Esophagus squamous epithelium (tissue), 5 donors: Measurements from ENCODE around the gene PLXNB2. TPM values are rescaled to one million over a fixed set of nuclear protein-coding genes. Genes with fewer than 3 reads are reported as not detected.

ENCODE experiments used
- DNase-seq: peaks from one replicate; lab custom pipeline; 2025; lab: John Stamatoyannopoulos, UW
- H3K27ac ChIP-seq, 4 donors: fragments of 200-600 bp; sonication (generic); one replicate each; pipeline ENCODE4 v1.5.1; 2016 to 2019; ENCODE audit warnings: mild to moderate bottlenecking in 1 of 4
- H3K27me3 ChIP-seq, 4 donors: fragments of 200-600 bp; sonication (generic); 1 replicate in 3 of 4; 2 replicates in 1 of 4; pipeline versions ENCODE4 v1.5.1 to v1.6.0; 2017 to 2021; ENCODE audit warnings: antibody characterized with exemption in 1 of 4
- H3K36me3 ChIP-seq, 3 donors: fragments of 200-600 bp; sonication (generic); one replicate each; pipeline ENCODE4 v1.5.1; 2016 to 2019
- H3K4me1 ChIP-seq, 3 donors: fragments of 200-600 bp; sonication (generic); one replicate each; pipeline ENCODE4 v1.5.1; 2017 to 2019
- H3K4me3 ChIP-seq, 4 donors: fragments of 200-600 bp; sonication (generic); 1 replicate in 3 of 4; 2 replicates in 1 of 4; pipeline ENCODE4 v1.5.1; 2016 to 2019; ENCODE audit warnings: mild to moderate bottlenecking in 2 of 4, moderate library complexity in 1 of 4
- H3K9me3 ChIP-seq, 3 donors: fragments of 200-600 bp; sonication (generic); one replicate each; pipeline ENCODE4 v1.5.1; 2016 to 2019
- POLR2A ChIP-seq, 4 donors: fragments of 450-650 bp; IDR thresholded peaks; one replicate each; pipeline ENCODE4 v1.6.1; 2017; ENCODE audit warnings: antibody characterized with exemption in 4 of 4, mild to moderate bottlenecking in 4 of 4, moderate library complexity in 3 of 4
- WGBS, 2 donors: methylation state at CpG; one replicate each; pipeline ENCODE4 v1.1.5; 2018; 5-methylcytosine and 5-hydroxymethylcytosine counted together
- intact Hi-C: fragments of 100-400 bp; cut with DNase I; formaldehyde crosslinking; loops from one replicate; pipeline ENCODE4 v1.15.0; 2022
- total RNA-seq, 4 donors: library from RNA; depleted of rRNA; stranded (reverse); fragments of >200 nt; gene quantifications; one replicate each; pipeline ENCODE4 v1.1.0, GENCODE V29; 2016
- TF ChIP-seq, protein P1 (sequence below), 6 experiments: fragments of 450-650 bp in 4 of 6; fragments of 200-600 bp in 2 of 6; sonication (generic) in 2 of 6; IDR thresholded peaks; one replicate each; pipeline ENCODE4 v1.5.1; 2016 to 2019; ENCODE audit warnings: antibody characterized with exemption in 6 of 6, mild to moderate bottlenecking in 4 of 6, moderate library complexity in 4 of 6
- donor health status: DM: yes; HTN: yes; CAD: no.

The PLXNB2 gene
- total RNA-seq, 4 donors from 2014 or later, result 80.9 to 231 (median 129) TPM

DNA sequence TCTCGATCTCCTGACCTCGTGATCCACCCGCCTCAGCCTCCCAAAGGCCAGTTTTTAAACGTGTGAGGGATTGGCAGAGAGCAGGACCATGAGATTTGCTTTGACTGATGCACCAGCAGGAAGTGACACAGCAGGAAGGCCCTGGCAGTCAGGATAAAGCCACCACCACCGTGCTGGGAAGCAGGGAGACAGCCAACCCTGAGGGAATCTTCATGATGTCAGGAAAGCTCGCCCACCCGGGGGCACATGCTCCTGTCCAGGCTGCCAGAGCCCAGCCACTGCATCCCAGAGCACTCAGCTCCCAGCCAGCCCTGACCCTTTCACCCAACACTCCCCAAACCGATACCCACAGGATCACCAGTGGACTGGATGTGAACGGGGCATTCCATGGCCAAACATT, 68.7 kb downstream of the PLXNB2 start:
- H3K27ac ChIP-seq, result no peak overlapping the region
- TF ChIP-seq, protein P1, sequence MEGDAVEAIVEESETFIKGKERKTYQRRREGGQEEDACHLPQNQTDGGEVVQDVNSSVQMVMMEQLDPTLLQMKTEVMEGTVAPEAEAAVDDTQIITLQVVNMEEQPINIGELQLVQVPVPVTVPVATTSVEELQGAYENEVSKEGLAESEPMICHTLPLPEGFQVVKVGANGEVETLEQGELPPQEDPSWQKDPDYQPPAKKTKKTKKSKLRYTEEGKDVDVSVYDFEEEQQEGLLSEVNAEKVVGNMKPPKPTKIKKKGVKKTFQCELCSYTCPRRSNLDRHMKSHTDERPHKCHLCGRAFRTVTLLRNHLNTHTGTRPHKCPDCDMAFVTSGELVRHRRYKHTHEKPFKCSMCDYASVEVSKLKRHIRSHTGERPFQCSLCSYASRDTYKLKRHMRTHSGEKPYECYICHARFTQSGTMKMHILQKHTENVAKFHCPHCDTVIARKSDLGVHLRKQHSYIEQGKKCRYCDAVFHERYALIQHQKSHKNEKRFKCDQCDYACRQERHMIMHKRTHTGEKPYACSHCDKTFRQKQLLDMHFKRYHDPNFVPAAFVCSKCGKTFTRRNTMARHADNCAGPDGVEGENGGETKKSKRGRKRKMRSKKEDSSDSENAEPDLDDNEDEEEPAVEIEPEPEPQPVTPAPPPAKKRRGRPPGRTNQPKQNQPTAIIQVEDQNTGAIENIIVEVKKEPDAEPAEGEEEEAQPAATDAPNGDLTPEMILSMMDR (IDR thresholded peaks at IDR 0.05), result no peak
- TF ChIP-seq POLR2A (IDR thresholded peaks at IDR 0.05), result no peak
- no peak overlapping the region for H3K4me3 ChIP-seq
- no peaks in the 10 kb centered on the region for H3K27me3 ChIP-seq
- intact Hi-C loops, result no loop called here
- peaks cover 14 to 34% (median 31%) of the 10 kb centered on the region in 3 donors for H3K4me1 ChIP-seq
- no peaks in the 10 kb centered on the region for H3K9me3 ChIP-seq
- 68 to 74% methylated on average over 4 to 5 of the region's 9 CpGs for WGBS, 2 donors
- peaks cover 0 to 59% (median 0%) of the 10 kb centered on the region in 3 donors for H3K36me3 ChIP-seq
- DNase-seq, result no peak

DNA sequence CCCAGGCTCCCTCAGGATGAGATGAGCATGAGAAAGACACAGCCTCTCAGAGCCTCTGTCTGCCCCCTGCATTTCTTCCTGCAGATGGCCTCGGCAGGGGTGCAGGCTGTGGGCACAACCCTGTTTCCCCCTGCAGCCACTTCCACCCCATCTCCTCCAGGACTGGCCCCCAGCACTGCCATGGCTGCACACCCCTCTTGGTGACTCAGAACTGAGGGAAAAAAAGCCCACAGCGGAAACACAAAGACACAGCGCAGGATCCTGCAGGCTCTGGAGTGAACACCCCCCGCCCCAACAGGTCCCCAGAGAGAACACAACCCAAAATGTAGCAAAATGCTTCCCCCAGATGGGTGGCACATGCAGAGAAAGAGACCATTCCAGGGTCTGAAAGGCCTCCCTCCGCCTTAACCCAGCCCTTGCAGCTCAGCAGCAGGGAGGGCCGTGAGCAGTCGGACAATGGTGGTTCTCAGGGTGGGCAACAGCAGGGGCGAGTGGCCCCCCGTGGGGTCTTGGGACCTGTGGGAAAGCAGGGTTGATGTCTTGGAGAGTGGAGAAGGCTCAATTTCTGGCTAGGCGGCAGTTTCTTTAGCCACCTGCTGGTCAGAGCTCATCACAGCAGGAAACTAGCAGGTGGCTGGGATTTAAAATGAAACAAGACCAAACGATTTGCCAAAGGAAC, 70.6 kb downstream of the PLXNB2 start:
- intact Hi-C loops, result no loop called here
- Histone ChIP-seq H3K27ac (no peak overlapping the region), H3K27me3 (no peaks in the 10 kb centered on the region), H3K9me3 (no peaks in the 10 kb centered on the region), H3K4me3 (no peak overlapping the region), H3K4me1 (peaks cover 7 to 15% (median 12%) of the 10 kb centered on the region in 3 donors), H3K36me3 (peaks cover 0 to 78% (median 0%) of the 10 kb centered on the region in 3 donors)
- DNase-seq, result no peak
- 56 to 90% methylated on average over 3 to 5 of the region's 11 CpGs for WGBS, 2 donors
- TF ChIP-seq POLR2A (IDR thresholded peaks at IDR 0.05), result no peak
- TF ChIP-seq, protein P1 (IDR thresholded peaks at IDR 0.05), result peak in 2 of 6 experiments; percentile 11 to 52

DNA sequence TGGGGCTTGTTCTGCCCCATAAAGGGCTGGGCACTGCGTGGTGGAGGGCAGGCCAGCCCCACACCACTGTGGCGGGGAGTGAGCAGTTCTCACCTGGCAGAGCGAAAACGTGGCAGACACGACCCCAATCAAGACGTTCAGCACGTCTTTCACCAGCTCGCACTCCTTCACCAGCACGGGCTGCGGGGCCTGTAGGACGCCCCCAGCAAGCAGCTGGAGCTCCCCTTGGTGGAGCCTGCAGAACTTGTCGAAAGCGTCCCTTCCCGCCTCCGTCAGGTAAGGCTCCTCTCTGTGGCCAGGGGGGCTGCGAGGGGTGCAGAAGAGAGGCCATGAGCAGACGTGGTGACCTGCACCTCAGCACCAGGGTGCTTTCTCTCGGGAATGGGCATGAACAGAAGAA, 74.2 kb downstream of the PLXNB2 start:
- no peak for TF ChIP-seq POLR2A (IDR thresholded peaks at IDR 0.05)
- TF ChIP-seq, protein P1 (IDR thresholded peaks at IDR 0.05), result no peak
- Histone ChIP-seq H3K27me3 (no peaks in the 10 kb centered on the region), H3K27ac (no peak overlapping the region), H3K4me3 (no peak overlapping the region), H3K4me1 (no peaks in the 10 kb centered on the region), H3K36me3 (peaks cover 4 to 87% (median 5%) of the 10 kb centered on the region in 3 donors), H3K9me3 (no peaks in the 10 kb centered on the region)
- no peak for DNase-seq
- intact Hi-C loops, result no loop called here
- 90 to 92% methylated on average over 2 to 10 of the region's 18 CpGs for WGBS, 2 donors

DNA sequence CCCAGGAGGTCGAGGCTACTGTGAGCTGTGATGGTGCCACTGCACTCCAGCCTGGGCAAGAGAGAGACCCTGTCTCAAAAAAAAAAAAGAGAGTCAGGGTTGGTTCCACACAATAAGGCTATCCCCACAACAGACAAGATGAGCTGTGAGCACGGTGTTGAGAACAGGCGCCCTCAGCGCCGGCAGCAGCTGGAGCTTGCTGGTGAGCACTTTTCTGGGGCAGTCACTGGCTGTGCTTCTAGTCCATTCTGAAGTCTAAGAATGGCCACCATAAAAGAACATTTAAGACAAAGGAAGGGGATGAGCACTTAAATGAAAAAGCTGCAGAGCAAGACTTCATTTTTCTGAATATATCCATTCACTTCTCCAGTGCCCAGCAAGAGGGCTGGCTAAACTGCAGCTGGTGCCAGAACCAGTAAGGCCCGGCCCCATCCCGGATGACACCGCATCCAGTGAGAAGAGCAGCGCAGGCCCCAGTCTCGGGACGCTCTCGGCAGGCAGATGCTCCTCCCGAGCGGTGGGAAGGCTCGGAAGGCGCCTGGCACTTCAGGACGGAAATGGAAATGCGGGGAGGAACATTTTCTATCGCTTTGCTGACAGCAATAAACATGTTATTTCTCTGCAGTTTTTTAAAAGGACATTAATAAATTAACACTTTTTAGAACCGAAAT, 74.8 kb downstream of the PLXNB2 start:
- WGBS, 2 donors, result 88% methylated on average over 20 of the region's 20 CpGs
- no peak for DNase-seq
- Histone ChIP-seq H3K36me3 (peaks cover 5 to 87% (median 8%) of the 10 kb centered on the region in 3 donors), H3K9me3 (no peaks in the 10 kb centered on the region), H3K4me1 (no peaks in the 10 kb centered on the region), H3K4me3 (no peak overlapping the region), H3K27ac (no peak overlapping the region), H3K27me3 (no peaks in the 10 kb centered on the region)
- intact Hi-C loops, result no loop called here
- TF ChIP-seq, protein P1 (IDR thresholded peaks at IDR 0.05), result no peak
- no peak for TF ChIP-seq POLR2A (IDR thresholded peaks at IDR 0.05)

DNA sequence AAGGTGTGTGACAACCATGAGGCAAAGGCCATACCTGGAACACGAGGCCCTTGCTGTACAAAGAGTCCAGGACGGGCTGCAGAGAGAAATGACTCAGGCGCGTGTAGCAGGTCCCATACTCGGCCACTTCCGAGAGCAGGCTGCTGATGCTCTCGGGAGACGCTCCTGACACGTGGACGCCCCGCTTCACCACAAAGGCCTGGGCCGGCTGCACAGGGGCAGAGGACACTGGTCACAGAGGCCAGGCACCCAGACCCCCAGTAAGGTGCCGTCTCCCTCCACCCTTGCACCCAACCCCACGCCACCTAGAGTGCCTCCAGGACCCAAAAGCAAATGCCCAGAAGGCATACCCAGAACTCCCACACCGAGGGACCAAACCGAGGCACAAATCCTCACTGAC, 78.1 kb downstream of the PLXNB2 start:
- 97 to 100% methylated on average over 7 to 9 of the region's 16 CpGs for WGBS, 2 donors
- Histone ChIP-seq H3K4me3 (no peak overlapping the region), H3K27ac (no peak overlapping the region), H3K4me1 (no peaks in the 10 kb centered on the region), H3K9me3 (no peaks in the 10 kb centered on the region), H3K27me3 (no peaks in the 10 kb centered on the region), H3K36me3 (peaks cover 15 to 93% (median 30%) of the 10 kb centered on the region in 3 donors)
- intact Hi-C loops, result no loop called here
- DNase-seq, result no peak
- TF ChIP-seq POLR2A (IDR thresholded peaks at IDR 0.05), result no peak
- TF ChIP-seq, protein P1 (IDR thresholded peaks at IDR 0.05), result no peak
